CD14-positive monocyte (primary cell): ENCODE results near the gene OR6X1. TPM values are rescaled to one million over a fixed set of nuclear protein-coding genes. Genes with fewer than 3 reads are reported as not detected.
A peak's percentile ranks its signal among the peaks of the same experiment; 100 is the strongest.

Experiments
- DNase-seq, 3 donors: peaks; one replicate each; pipeline ENCODE4 v3.0.0-alpha.2; 2011 to 2022
- H2AFZ ChIP-seq: 2 replicates; pipeline ENCODE4 v1.6.0; 2012; ENCODE audit warnings: mild to moderate bottlenecking, low read depth, low read length, inconsistent platforms; ENCODE audit not compliant: insufficient read depth, poor library complexity, severe bottlenecking
- H3K27ac ChIP-seq, 2 donors: 1 replicate in 1 of 2; 2 replicates in 1 of 2; pipeline ENCODE4 v1.5.1; 2012 to 2013; ENCODE audit warnings: low read length in 2 of 2, control low read depth in 1 of 2, inconsistent platforms in 1 of 2, low read depth in 1 of 2, mild to moderate bottlenecking in 1 of 2
- H3K27me3 ChIP-seq, 2 donors: one replicate each; pipeline versions ENCODE4 v1.6.0 to v1.6.1; 2011 to 2013; ENCODE audit warnings: low read length in 2 of 2; ENCODE audit not compliant: control insufficient read depth in 2 of 2, insufficient read depth in 2 of 2
- H3K36me3 ChIP-seq, 2 donors: replicated peaks in 1 of 2; 1 replicate in 1 of 2; 2 replicates in 1 of 2; pipeline versions ENCODE4 v1.5.1 to v1.6.1; 2012 to 2013; ENCODE audit warnings: low read length in 2 of 2, control low read depth in 1 of 2, inconsistent platforms in 1 of 2, mild to moderate bottlenecking in 1 of 2; ENCODE audit not compliant: insufficient read depth in 2 of 2, control insufficient read depth in 1 of 2
- H3K4me1 ChIP-seq, 2 donors: 1 replicate in 1 of 2; 2 replicates in 1 of 2; pipeline versions ENCODE4 v1.5.1 to v1.6.1; 2012 to 2013; ENCODE audit warnings: low read length in 2 of 2, control low read depth in 1 of 2, inconsistent platforms in 1 of 2, mild to moderate bottlenecking in 1 of 2, moderate library complexity in 1 of 2; ENCODE audit not compliant: insufficient read depth in 2 of 2, control insufficient read depth in 1 of 2
- H3K4me2 ChIP-seq: replicated peaks from 2 replicates; pipeline ENCODE3; 2012; ENCODE audit warnings: low read length, moderate library complexity, mild to moderate bottlenecking; ENCODE audit not compliant: poor library complexity, severe bottlenecking; ENCODE audit errors: extremely low read depth
- H3K4me3 ChIP-seq, 3 experiments: fragments of 200-600 bp in 1 of 3; sonication (generic) in 1 of 3; replicated peaks in 1 of 3; 1 replicate in 2 of 3; 2 replicates in 1 of 3; pipeline ENCODE4 v1.5.1; 2011 to 2013; ENCODE audit warnings: low read length in 3 of 3, mild to moderate bottlenecking in 3 of 3, control low read depth in 2 of 3, low read depth in 2 of 3, inconsistent platforms in 1 of 3, moderate library complexity in 1 of 3
- H3K79me2 ChIP-seq: 2 replicates; pipeline ENCODE4 v1.6.0; 2012; ENCODE audit warnings: mild to moderate bottlenecking, control low read depth, inconsistent platforms, low read length, moderate library complexity; ENCODE audit not compliant: insufficient read depth
- H3K9ac ChIP-seq: 2 replicates; pipeline ENCODE4 v1.6.0; 2017; ENCODE audit warnings: low read length, mild to moderate bottlenecking; ENCODE audit not compliant: insufficient read depth, poor library complexity, severe bottlenecking
- H3K9me3 ChIP-seq, 2 donors: replicated peaks in 1 of 2; 1 replicate in 1 of 2; 2 replicates in 1 of 2; pipeline versions ENCODE4 v1.5.1 to v1.6.1; 2012 to 2013; ENCODE audit warnings: low read length in 2 of 2, control low read depth in 1 of 2; ENCODE audit not compliant: control insufficient read depth in 1 of 2, insufficient read depth in 1 of 2
- H4K20me1 ChIP-seq: 2 replicates; pipeline ENCODE4 v1.6.0; 2012; ENCODE audit warnings: mild to moderate bottlenecking, low read length, control low read depth, moderate library complexity; ENCODE audit not compliant: insufficient read depth
- H3K27ac Mint-ChIP-seq, 7 donors: one replicate each; pipeline ENCODE4 v1.8.0; 2020; ENCODE audit warnings: mild to moderate bottlenecking in 7 of 7, mixed read lengths in 7 of 7, moderate library complexity in 6 of 7, inconsistent platforms in 2 of 7
- H3K27me3 Mint-ChIP-seq, 3 donors: one replicate each; pipeline ENCODE4 v1.8.0; 2021 to 2022; ENCODE audit warnings: low read depth in 3 of 3, mild to moderate bottlenecking in 3 of 3, mixed read lengths in 3 of 3, moderate library complexity in 3 of 3, inconsistent platforms in 1 of 3
- H3K36me3 Mint-ChIP-seq, 2 donors: one replicate each; pipeline ENCODE4 v1.8.0; 2020; ENCODE audit warnings: mixed read lengths in 2 of 2, inconsistent platforms in 1 of 2, mild to moderate bottlenecking in 1 of 2
- H3K4me1 Mint-ChIP-seq: one replicate; pipeline ENCODE4 v1.8.0; 2020; ENCODE audit warnings: mild to moderate bottlenecking, mixed read lengths
- H3K4me3 Mint-ChIP-seq, 2 donors: one replicate each; pipeline ENCODE4 v1.8.0; 2020; ENCODE audit warnings: mild to moderate bottlenecking in 2 of 2, mixed read lengths in 2 of 2, moderate library complexity in 1 of 2
- H3K9me3 Mint-ChIP-seq, 7 donors: one replicate each; pipeline ENCODE4 v1.8.0; 2020 to 2022; ENCODE audit warnings: mixed read lengths in 7 of 7, mild to moderate bottlenecking in 6 of 7, moderate library complexity in 6 of 7, inconsistent platforms in 2 of 7
- WGBS: methylation state at CpG from one replicate; pipeline ENCODE4 v1.1.5; 2013; ENCODE audit warnings: missing lambda C conversion rate; ENCODE audit not compliant: insufficient coverage; 5-methylcytosine and 5-hydroxymethylcytosine counted together
- intact Hi-C, 2 donors: fragments of 100-400 bp; cut with micrococcal nuclease; formaldehyde crosslinking; loops; one replicate each; pipeline versions ENCODE4 v1.15.0 to v1.15.1; 2023
- polyA plus RNA-seq, 3 donors: library from polyadenylated mRNA; depleted of rRNA in 1 of 3; unstranded in 2 of 3; stranded (reverse) in 1 of 3; fragments of 300-500 nt in 2 of 3; fragments of >200 nt in 1 of 3; fragmentation: Illumina TruSeq in 2 of 3; gene quantifications; 1 replicate in 2 of 3; 2 replicates in 1 of 3; pipeline ENCODE4 v1.2.3, GENCODE V29; 2012 to 2021
- TF ChIP-seq, protein P1 (sequence below): fragments of 200-600 bp; IDR thresholded peaks from one replicate; pipeline ENCODE4 v1.8.0; 2022; ENCODE audit warnings: antibody characterized with exemption, mild to moderate bottlenecking

Gene OR6X1
- polyA plus RNA-seq, 3 donors, result not detected

GRCh38 chr11:123736769-123737168, 17.5 kb downstream of the OR6X1 start:
- Mint-ChIP-seq H3K4me3 (no peak overlapping the region), H3K9me3 (peaks cover 0 to 3% (median 0%) of the 10 kb centered on the region in 7 donors), H3K27ac (no peak overlapping the region), H3K27me3 (no peaks in the 10 kb centered on the region), H3K36me3 (peaks cover 36 to 38% of the 10 kb centered on the region in 2 donors), H3K4me1 (peaks cover 13% of the 10 kb centered on the region)
- H4K20me1 ChIP-seq, result no peaks in the 10 kb centered on the region
- H3K4me3 ChIP-seq, result no peak overlapping the region
- H3K4me2 ChIP-seq, result no peak overlapping the region
- peaks cover 16 to 56% of the 10 kb centered on the region in 2 donors for H3K36me3 ChIP-seq
- H3K9me3 ChIP-seq, result no peaks in the 10 kb centered on the region
- intact Hi-C loops, result no loop called here
- WGBS, result no CpG with 5 or more reads among the region's 3 CpGs
- no peak for DNase-seq
- H2AFZ ChIP-seq, result no peak overlapping the region
- H3K9ac ChIP-seq, result no peak overlapping the region
- no peak overlapping the region for H3K27ac ChIP-seq
- H3K27me3 ChIP-seq, result no peaks in the 10 kb centered on the region
- TF ChIP-seq, protein P1, sequence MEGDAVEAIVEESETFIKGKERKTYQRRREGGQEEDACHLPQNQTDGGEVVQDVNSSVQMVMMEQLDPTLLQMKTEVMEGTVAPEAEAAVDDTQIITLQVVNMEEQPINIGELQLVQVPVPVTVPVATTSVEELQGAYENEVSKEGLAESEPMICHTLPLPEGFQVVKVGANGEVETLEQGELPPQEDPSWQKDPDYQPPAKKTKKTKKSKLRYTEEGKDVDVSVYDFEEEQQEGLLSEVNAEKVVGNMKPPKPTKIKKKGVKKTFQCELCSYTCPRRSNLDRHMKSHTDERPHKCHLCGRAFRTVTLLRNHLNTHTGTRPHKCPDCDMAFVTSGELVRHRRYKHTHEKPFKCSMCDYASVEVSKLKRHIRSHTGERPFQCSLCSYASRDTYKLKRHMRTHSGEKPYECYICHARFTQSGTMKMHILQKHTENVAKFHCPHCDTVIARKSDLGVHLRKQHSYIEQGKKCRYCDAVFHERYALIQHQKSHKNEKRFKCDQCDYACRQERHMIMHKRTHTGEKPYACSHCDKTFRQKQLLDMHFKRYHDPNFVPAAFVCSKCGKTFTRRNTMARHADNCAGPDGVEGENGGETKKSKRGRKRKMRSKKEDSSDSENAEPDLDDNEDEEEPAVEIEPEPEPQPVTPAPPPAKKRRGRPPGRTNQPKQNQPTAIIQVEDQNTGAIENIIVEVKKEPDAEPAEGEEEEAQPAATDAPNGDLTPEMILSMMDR, result no peak
- peaks cover 10 to 14% of the 10 kb centered on the region in 2 donors for H3K4me1 ChIP-seq
- H3K79me2 ChIP-seq, result peaks cover 39% of the 10 kb centered on the region

DNA sequence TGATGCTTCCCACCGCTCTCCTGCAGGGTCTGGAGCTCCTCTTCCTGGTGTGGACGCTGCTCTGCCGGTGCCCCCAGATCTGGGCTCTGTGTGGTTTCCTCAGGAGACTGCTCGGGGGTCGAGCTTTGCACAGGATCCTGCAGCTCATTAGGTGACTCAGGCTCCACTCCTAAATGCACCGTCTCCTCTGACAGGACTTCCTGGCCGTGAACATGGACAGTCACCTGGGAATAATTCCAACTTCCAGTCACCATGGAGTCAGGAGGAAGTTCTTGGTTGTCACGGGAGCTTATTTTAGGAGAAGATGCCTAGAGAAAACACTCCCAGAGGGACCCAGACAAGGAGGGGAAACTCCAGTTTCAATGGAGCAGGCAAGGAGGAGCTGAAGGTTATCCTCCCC, 24.7 kb downstream of the OR6X1 start:
- H3K36me3 ChIP-seq, result peaks cover 58 to 80% of the 10 kb centered on the region in 2 donors

More for the DNA sequence above, 24.7 kb downstream of the OR6X1 start:
- Histone ChIP-seq H3K4me2 (no peak overlapping the region), H3K27me3 (no peaks in the 10 kb centered on the region), H3K9ac (no peak overlapping the region), H4K20me1 (no peaks in the 10 kb centered on the region), H2AFZ (no peak overlapping the region), H3K9me3 (peaks cover 13 to 28% of the 10 kb centered on the region in 2 donors), H3K4me3 (no peak overlapping the region), H3K79me2 (peaks cover 2% of the 10 kb centered on the region), H3K27ac (no peak overlapping the region), H3K4me1 (no peaks in the 10 kb centered on the region)
- no peaks in the 10 kb centered on the region for H3K4me1 Mint-ChIP-seq
- H3K27me3 Mint-ChIP-seq, result no peaks in the 10 kb centered on the region
- intact Hi-C loops, result no loop called here
- peak overlapping the region in 2 of 7 donors; percentile 32 to 41 for H3K27ac Mint-ChIP-seq
- peaks cover 16 to 33% (median 27%) of the 10 kb centered on the region in 7 donors for H3K9me3 Mint-ChIP-seq
- TF ChIP-seq, protein P1, result no peak
- no peak overlapping the region for H3K4me3 Mint-ChIP-seq
- H3K36me3 Mint-ChIP-seq, result peaks cover 8 to 13% of the 10 kb centered on the region in 2 donors
- WGBS, result 96% methylated on average over 7 of the region's 8 CpGs
- DNase-seq, result no peak
